Skin epidermis (tissue), 12 donors: ENCODE results near the gene MYO10.

ENCODE experiments used
- H3K27ac ChIP-seq, 21 experiments: fragments of 200-600 bp; sonication (generic) in 11 of 21; one replicate each; pipeline ENCODE4 v1.5.0; 2020; ENCODE audit warnings: mild to moderate bottlenecking in 3 of 21, inconsistent platforms in 2 of 21, moderate library complexity in 2 of 21
- H3K4me3 ChIP-seq, 7 experiments: fragments of 200-600 bp; sonication (generic) in 2 of 7; one replicate each; pipeline ENCODE4 v1.5.0; 2020; ENCODE audit warnings: inconsistent platforms in 2 of 7, mild to moderate bottlenecking in 2 of 7, moderate library complexity in 1 of 7

The MYO10 gene

DNA sequence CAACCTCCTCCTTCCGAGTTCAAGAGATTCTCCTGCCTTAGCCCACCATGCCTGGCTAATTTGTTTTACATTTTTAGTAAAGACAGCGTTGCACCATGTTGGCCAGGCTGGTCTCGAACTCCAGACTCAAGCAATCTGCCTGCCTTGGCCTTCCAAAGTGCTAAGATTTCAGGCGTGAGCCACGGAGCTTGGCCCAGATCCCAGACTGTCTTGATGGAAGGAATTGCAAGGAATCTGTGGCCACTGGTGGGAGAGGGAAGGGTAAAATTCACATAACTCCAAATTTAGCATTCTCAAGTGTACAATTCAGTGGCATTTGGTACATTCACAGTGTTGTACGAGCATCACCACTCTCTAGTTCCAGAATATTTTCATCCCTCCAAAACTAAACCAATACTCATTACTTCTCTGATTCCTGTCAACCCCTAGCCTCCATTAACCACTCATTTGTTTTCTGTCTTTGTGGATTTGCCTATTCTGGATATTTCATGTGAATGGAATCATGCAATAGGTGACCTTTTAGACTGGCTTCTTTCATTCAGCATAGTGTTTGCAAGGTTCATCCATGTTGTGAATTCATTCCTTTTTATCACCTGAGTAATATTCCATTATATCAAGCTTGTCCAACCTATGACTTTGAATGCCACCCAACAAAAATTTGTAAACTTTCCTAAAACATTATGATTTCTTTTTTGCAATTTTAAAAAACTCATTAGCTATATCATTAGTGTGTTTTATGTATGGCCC lies 8.9 kb upstream of the MYO10 start:
- H3K27ac ChIP-seq = no peak overlapping the region
- no peak overlapping the region for H3K4me3 ChIP-seq

GRCh38 chr5:16943846-16944678 lies 8.0 kb upstream of the MYO10 start:
- no peak overlapping the region for H3K4me3 ChIP-seq
- no peak overlapping the region for H3K27ac ChIP-seq

DNA sequence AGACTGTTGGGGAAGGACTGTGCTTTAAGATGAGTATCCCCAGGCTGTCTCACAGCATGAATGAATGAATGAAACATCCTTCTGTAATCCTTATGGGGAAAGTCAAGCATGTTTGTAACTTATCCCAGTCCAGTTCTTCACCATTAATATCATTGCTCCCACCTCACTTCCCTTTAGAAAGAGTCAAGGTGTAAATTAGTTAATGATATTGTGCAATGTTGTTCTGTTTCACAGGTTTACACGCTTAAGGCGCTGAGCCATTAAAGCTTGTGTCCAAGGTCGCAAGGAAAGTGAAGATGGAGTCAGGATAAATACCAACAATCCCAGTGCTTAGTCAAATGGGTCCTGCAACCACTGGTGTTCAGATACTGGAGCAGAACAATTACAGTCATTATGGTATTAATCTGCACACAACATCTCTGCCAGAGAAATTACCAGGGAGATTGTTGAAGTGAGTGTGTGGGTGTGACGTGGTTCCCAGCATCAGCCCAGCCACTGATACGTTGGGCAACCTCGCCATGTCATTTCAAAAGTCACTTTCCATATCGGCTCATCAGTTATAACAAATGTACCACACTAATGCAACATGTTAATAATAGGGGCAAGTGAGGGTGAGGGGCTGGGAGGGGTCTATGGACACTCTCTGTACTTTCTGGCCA lies 1.5 kb upstream of the MYO10 start:
- H3K4me3 ChIP-seq = no peak overlapping the region
- H3K27ac ChIP-seq = peak overlapping the region in 4 of 21 experiments; percentile 19 to 94 (median 84)

DNA sequence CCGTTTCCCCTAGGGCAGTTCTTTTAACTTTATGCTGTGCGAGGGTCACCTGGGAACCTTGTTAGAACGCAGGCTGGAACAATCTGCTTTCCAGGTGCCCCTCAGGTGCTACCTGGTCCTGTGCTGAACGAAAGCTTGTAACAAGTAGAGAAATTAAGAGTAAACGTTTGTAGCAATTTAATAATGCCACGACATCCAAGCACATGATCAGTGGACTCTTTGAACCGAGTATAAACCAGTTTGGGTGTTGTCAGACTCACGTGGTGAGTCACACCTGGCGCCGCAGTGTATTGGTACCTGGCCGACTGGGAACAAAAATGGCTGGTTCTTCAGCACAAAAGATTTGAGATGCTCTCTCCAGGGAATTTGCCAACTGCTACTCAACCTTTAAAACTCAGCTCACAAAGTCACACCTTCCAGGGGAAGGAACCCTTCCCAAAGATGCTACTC lies 926 bp upstream of the MYO10 start:
- Histone ChIP-seq H3K4me3 (peak overlapping the region; percentile 59 to 84 (median 80)), H3K27ac (peak overlapping the region in 19 of 21 experiments; percentile 21 to 96 (median 85))

- Histone ChIP-seq H3K4me3 (peak overlapping the region; percentile 59 to 84 (median 80)), H3K27ac (peak overlapping the region; percentile 63 to 96 (median 87))
These were observed 598 bp downstream of the MYO10 start for GRCh38 chr5:16935231-16936149.

DNA sequence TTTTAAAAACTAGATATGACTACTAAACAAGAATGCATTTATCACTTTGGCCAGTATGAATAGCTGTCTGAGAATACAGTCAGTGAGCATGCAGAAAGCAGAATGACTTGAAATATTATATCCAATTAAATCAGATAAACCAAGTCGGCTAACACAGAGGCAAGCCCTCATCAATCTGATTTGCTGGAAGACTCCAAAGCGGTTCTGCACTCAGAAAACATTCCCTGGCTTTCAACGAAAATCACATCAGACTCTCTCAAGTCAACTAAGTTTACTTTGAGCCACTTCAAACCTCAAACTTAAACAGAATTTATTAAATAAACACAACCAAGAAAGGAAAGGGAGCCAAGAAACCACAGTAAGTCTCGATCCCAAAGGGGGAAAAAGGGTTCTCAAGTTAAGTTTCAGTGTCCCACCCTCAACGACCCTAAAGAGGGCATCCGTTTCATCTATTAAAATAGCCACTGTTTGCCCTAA lies 1.4 kb downstream of the MYO10 start:
- Histone ChIP-seq H3K27ac (peak overlapping the region in 15 of 21 experiments; percentile 40 to 96 (median 87)), H3K4me3 (peak overlapping the region; percentile 59 to 84 (median 80))

DNA sequence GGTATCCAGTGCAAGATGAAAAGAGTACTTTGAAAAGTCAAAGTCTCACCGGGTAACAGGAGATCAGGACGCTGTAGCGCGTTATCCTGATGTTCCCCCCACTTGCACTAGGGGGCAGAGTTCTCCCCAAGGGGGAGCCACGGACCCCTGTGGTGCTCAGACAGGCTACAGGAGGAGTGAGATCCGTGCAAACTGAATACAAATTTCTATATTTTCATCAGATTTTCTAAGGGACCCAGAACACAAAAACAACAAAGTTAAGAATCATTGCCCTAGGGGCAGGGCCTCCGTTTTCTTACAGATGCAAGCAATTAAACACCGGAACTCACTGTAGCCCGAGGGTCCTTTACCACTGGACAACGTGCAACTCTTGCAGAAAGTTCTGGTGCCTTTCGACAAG lies 2.0 kb downstream of the MYO10 start:
- Histone ChIP-seq H3K27ac (peak overlapping the region in 2 of 21 experiments; percentile 20 to 96), H3K4me3 (peak overlapping the region; percentile 59 to 84 (median 80))

- Histone ChIP-seq H3K27ac (peak overlapping the region in 1 of 21 experiments; percentile 20), H3K4me3 (peak overlapping the region in 2 of 7 experiments; percentile 68 to 84)
These were observed 2.8 kb downstream of the MYO10 start for GRCh38 chr5:16933337-16933736.

- Histone ChIP-seq H3K4me3 (no peak overlapping the region), H3K27ac (peak overlapping the region in 1 of 21 experiments; percentile 42)
These were observed 3.7 kb downstream of the MYO10 start for GRCh38 chr5:16932401-16932800.

GRCh38 chr5:16931334-16932110 lies 4.6 kb downstream of the MYO10 start:
- Histone ChIP-seq H3K4me3 (no peak overlapping the region), H3K27ac (peak overlapping the region in 1 of 21 experiments; percentile 42)

- Histone ChIP-seq H3K27ac (no peak overlapping the region), H3K4me3 (no peak overlapping the region)
These were observed 5.6 kb downstream of the MYO10 start for GRCh38 chr5:16930496-16930895.

GRCh38 chr5:16929831-16930230 lies 6.3 kb downstream of the MYO10 start:
- H3K27ac ChIP-seq = no peak overlapping the region
- no peak overlapping the region for H3K4me3 ChIP-seq

- H3K4me3 ChIP-seq = no peak overlapping the region
- H3K27ac ChIP-seq = no peak overlapping the region
These were observed 6.7 kb downstream of the MYO10 start for GRCh38 chr5:16929347-16929746.

DNA sequence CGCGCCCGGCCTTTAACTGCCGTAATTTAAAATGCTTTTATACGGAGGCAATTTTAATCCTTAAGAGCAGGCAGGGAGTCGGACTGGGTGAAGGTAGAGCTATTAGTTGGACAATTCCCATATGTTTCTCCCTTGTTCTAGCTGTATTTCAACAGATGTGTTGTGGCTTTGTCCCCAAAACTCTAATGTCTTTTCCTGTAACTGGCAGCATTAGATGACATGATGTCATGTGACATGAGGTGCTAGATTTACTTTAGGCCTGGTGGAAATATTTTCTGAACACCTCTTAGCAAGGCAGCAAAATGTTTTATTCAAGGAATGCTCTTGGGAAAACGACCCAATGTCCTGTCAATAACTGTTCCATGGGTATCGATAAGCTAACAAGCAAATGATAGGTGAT lies 8.5 kb downstream of the MYO10 start:
- H3K4me3 ChIP-seq = no peak overlapping the region
- no peak overlapping the region for H3K27ac ChIP-seq

- H3K27ac ChIP-seq = no peak overlapping the region
- H3K4me3 ChIP-seq = no peak overlapping the region
These were observed 9.7 kb downstream of the MYO10 start for GRCh38 chr5:16926417-16926816.

DNA sequence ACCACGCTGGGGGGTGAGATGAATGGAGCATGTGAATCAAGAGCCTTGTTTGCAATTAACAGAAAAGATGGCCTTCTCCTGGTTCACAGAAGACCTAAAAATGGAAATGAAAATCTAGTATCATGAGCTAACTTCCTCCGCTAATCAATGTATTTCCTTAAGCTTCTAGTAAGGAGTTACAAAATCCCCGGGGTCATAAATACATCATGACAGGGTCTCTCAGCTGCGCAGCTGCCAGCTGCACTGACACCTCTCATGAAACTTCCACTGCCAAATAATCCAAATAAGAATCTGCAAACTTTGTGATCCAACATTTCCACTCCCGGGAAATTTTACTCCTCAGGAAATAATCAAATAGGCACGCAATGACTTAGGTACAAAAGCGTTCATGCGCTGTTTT lies 11.9 kb downstream of the MYO10 start:
- no peak overlapping the region for H3K4me3 ChIP-seq
- H3K27ac ChIP-seq = no peak overlapping the region

DNA sequence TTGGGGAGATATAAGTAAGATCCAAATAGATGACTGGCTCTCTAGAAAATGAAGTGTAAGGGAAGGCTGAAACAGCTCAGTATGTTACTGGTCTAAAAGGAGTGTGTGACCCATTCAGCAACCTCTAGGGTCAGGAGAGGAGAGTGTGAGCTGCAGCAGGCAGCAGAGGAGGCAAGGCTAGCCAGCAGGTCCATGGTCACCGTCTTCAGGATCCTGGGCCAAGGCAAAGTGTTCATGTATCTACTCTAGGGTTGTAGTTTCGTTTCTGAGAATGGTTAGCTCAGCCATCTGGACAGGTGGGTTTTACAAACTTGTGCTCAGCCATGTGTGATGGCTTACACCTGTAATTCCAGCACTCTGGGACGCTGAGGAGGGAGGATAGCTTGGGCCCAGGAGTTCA lies 13.7 kb downstream of the MYO10 start:
- H3K27ac ChIP-seq = no peak overlapping the region
- no peak overlapping the region for H3K4me3 ChIP-seq

GRCh38 chr5:16921211-16921610 lies 14.9 kb downstream of the MYO10 start:
- no peak overlapping the region for H3K27ac ChIP-seq

More at GRCh38 chr5:16921211-16921610, 14.9 kb downstream of the MYO10 start:
- no peak overlapping the region for H3K4me3 ChIP-seq
